Right cardiac atrium (tissue), 5 donors: ENCODE data around the gene PDPR. TPM values are rescaled to one million over a fixed set of nuclear protein-coding genes. Genes with fewer than 3 reads are reported as not detected.
"Not testable (repeated sequence)": the region's sequence is repeated elsewhere in the genome, so short reads cannot be mapped to it uniquely, and the experiment has no call there.

Source experiments
- ATAC-seq, 2 donors: fragments of 200-7000 bp; cut with Tn5 transposase; one replicate each; pipeline versions ENCODE4 v1.8.0 to v1.9.1; 2020; ENCODE audit warnings: moderate library complexity in 2 of 2, mild to moderate bottlenecking in 1 of 2
- DNase-seq, 3 donors: peaks; one replicate each; pipeline ENCODE4 v3.0.0-alpha.2; 2020
- H3K27ac ChIP-seq: one replicate; pipeline ENCODE4 v1.5.1; 2013; ENCODE audit warnings: mild to moderate bottlenecking, low read length, control low read depth, moderate library complexity
- H3K27me3 ChIP-seq: one replicate; pipeline ENCODE4 v1.6.1; 2013; ENCODE audit not compliant: control insufficient read depth, insufficient read depth
- H3K4me1 ChIP-seq: one replicate; pipeline ENCODE4 v1.6.1; 2013; ENCODE audit warnings: low read length; ENCODE audit not compliant: control insufficient read depth, insufficient read depth
- H3K4me3 ChIP-seq: one replicate; pipeline ENCODE4 v1.5.1; 2013; ENCODE audit warnings: low read length, control low read depth
- H3K9me3 ChIP-seq: one replicate; pipeline ENCODE4 v1.6.1; 2013; ENCODE audit warnings: low read length; ENCODE audit not compliant: control insufficient read depth
- WGBS: extraction: QIAGEN DNeasy Blood & Tissue Kit; methylation state at CpG from one replicate; pipeline ENCODE4 v1.1.7; 2013; 5-methylcytosine and 5-hydroxymethylcytosine counted together
- intact Hi-C, 4 donors: fragments of 100-400 bp; cut with DNase I; formaldehyde crosslinking; loops; one replicate each; pipeline versions ENCODE4 v1.11.0 to v1.14.0; 2022 to 2023
- polyA plus RNA-seq: library from polyadenylated mRNA; stranded (reverse); fragments of 200-250 nt; gene quantifications from one replicate; pipeline ENCODE4 v1.2.3, GENCODE V29; 2013
- total RNA-seq, 4 donors: library from RNA; stranded (reverse); fragmentation: NEBNext Ultra II Directional; extraction: Animal tissue kit (Norgen Biotek cat#: 25700); gene quantifications; one replicate each; pipeline ENCODE4 v1.2.1, GENCODE V29; 2021
- donor health status: healthy with polysubstance abuse.
- donor health status: DM: no; HTN: yes; CAD: no.
- donor health status: DM: no; HTN: no; CAD: no.
- donor health status: DM: no; HTN: yes; CAD: no; lungs with severe emphysema.
- donor health status: DM: yes; HTN: yes; CAD: no.

PDPR gene
- total and polyA plus RNA-seq, 5 donors = 8.4 to 36.3 (median 22.7) TPM

- ATAC-seq = peak; percentile 25 to 40
- DNase-seq = peak in 1 of 3 donors; percentile 23
- intact Hi-C loops, H3K27me3 ChIP-seq, H3K4me1 ChIP-seq, H3K4me3 ChIP-seq, H3K27ac ChIP-seq, H3K9me3 ChIP-seq: not testable (repeated sequence)
- 43% methylated on average over 3 of the region's 3 CpGs for WGBS
Observed at GRCh38 chr16:70198666-70199065, 84.5 kb downstream of the PDPR start.

GRCh38 chr16:70199170-70199569 lies 85.0 kb downstream of the PDPR start:
- H3K27me3 ChIP-seq, intact Hi-C loops, H3K9me3 ChIP-seq, H3K4me1 ChIP-seq, H3K4me3 ChIP-seq, H3K27ac ChIP-seq: not testable (repeated sequence)
- ATAC-seq (peak in 1 of 2 donors; percentile 31), DNase-seq (peak in 1 of 3 donors; percentile 15)
- WGBS = 91% methylated on average over 9 of the region's 9 CpGs

- H3K4me1 ChIP-seq, H3K9me3 ChIP-seq, H3K27me3 ChIP-seq, DNase-seq, intact Hi-C loops, ATAC-seq, H3K27ac ChIP-seq, H3K4me3 ChIP-seq: not testable (repeated sequence)
- 85% methylated on average over 8 of the region's 8 CpGs for WGBS
Observed at GRCh38 chr16:70200063-70200462, 85.9 kb downstream of the PDPR start.

GRCh38 chr16:70203508-70203907 lies 89.4 kb downstream of the PDPR start:
- ATAC-seq = not testable (repeated sequence)

GRCh38 chr16:70204010-70204409 lies 89.9 kb downstream of the PDPR start:
- H3K9me3 ChIP-seq, H3K4me3 ChIP-seq, H3K27ac ChIP-seq, DNase-seq, ATAC-seq, H3K4me1 ChIP-seq, intact Hi-C loops, H3K27me3 ChIP-seq: not testable (repeated sequence)
- WGBS = 98% methylated on average over 17 of the region's 29 CpGs

More at GRCh38 chr16:70203508-70203907, 89.4 kb downstream of the PDPR start:
- H3K27me3 ChIP-seq, H3K9me3 ChIP-seq, DNase-seq, H3K27ac ChIP-seq, H3K4me3 ChIP-seq, H3K4me1 ChIP-seq, intact Hi-C loops: not testable (repeated sequence)
- WGBS = 53% methylated on average over 5 of the region's 7 CpGs

- H3K9me3 ChIP-seq, intact Hi-C loops, H3K27ac ChIP-seq, H3K4me1 ChIP-seq, H3K4me3 ChIP-seq, H3K27me3 ChIP-seq, ATAC-seq: not testable (repeated sequence)
- 94% methylated on average over 40 of the region's 46 CpGs for WGBS
- peak in 2 of 3 donors; percentile 9 to 45 for DNase-seq
Observed at GRCh38 chr16:70204668-70205405, 90.7 kb downstream of the PDPR start.

- 93% methylated on average over 6 of the region's 6 CpGs for WGBS
- H3K4me3 ChIP-seq, H3K27me3 ChIP-seq, H3K27ac ChIP-seq, H3K9me3 ChIP-seq, ATAC-seq, H3K4me1 ChIP-seq, DNase-seq, intact Hi-C loops: not testable (repeated sequence)
Observed at GRCh38 chr16:70206382-70206781, 92.2 kb downstream of the PDPR start.

Other genes with a start within 250 kb of the PDPR start
- gene CLEC18A, start 163.0 kb upstream of the PDPR start, total RNA-seq = under 1 TPM; 0.34 to 0.74 (median 0.48) TPM
- 0.18 TPM for gene CLEC18A, start 163.0 kb upstream of the PDPR start, polyA plus RNA-seq
- under 1 TPM in 2 of 4 donors, not detected in 2; 0.18 to 0.31 TPM for gene CLEC18C, start 59.5 kb downstream of the PDPR start, total RNA-seq
- gene CLEC18C, start 59.5 kb downstream of the PDPR start, polyA plus RNA-seq = not detected
- gene EXOSC6, start 137.6 kb downstream of the PDPR start, total RNA-seq = 10 to 100 TPM; 14.0 to 18.5 (median 16.1) TPM
- gene EXOSC6, start 137.6 kb downstream of the PDPR start, polyA plus RNA-seq = 8.7 TPM
- gene AARS1, start 175.2 kb downstream of the PDPR start, total RNA-seq = 10 to 100 TPM; 61.2 to 73.7 (median 66.1) TPM
- gene AARS1, start 175.2 kb downstream of the PDPR start, polyA plus RNA-seq = 35.5 TPM
- gene DDX19B, start 184.9 kb downstream of the PDPR start, total RNA-seq = 10 to 100 TPM; 13.8 to 18.7 (median 16.0) TPM
- 13.4 TPM for gene DDX19B, start 184.9 kb downstream of the PDPR start, polyA plus RNA-seq
- 10 to 100 TPM; 23.0 to 26.2 (median 24.2) TPM for gene DDX19A, start 232.6 kb downstream of the PDPR start, total RNA-seq
- gene DDX19A, start 232.6 kb downstream of the PDPR start, polyA plus RNA-seq = 18.4 TPM